Stimulated activated CD8-positive, alpha-beta memory T cell treated with anti-CD3 and anti-CD28 coated beads, Interleukin-15, amount 100 ng/mL, for 4 hours (primary cell): Measurements from ENCODE around the gene MTERF4.

ENCODE experiments used
- DNase-seq, 2 donors: peaks; one replicate each; pipeline ENCODE4 v3.0.0-alpha.2; 2020; ENCODE audit warnings: low read depth in 2 of 2

Gene MTERF4, protein sequence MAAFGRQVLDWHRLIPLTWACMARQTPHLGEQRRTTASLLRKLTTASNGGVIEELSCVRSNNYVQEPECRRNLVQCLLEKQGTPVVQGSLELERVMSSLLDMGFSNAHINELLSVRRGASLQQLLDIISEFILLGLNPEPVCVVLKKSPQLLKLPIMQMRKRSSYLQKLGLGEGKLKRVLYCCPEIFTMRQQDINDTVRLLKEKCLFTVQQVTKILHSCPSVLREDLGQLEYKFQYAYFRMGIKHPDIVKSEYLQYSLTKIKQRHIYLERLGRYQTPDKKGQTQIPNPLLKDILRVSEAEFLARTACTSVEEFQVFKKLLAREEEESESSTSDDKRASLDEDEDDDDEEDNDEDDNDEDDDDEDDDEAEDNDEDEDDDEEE

DNA sequence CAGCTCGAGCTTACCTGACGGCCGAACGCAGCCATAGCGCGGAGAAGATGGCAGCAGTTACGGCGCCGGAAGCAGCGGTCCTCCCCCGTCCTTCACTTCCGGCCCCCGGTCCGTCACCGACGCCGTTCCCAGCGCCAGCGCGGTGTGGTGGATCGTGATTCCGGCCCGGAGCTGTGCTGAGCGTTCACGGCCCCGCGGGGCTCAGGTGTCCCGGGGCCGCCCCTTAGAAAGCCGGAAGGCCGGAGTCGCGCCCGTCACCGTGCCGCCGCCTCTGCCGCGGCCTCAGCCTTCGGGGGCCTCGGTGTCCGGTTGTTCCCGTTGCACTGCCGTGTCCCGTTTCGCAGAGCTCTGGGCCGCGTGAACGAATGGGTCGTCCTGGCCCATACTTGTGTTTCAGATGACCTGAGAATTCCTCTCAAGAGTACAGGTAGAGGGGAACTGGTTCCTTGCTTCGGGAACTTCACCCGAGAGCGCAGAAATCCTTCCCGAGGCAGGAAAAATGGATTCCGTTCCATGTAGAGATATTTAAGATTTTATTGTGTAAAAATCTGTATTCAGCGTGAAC lies at the start of gene MTERF4:
Gene MTERF4, minus strand, starts transcription at position 49 of the 565 bp plus-strand sequence. Its CDS starts 14 bp downstream, at position 35.
- DNase-seq, result peak; percentile 73 to 74

DNA sequence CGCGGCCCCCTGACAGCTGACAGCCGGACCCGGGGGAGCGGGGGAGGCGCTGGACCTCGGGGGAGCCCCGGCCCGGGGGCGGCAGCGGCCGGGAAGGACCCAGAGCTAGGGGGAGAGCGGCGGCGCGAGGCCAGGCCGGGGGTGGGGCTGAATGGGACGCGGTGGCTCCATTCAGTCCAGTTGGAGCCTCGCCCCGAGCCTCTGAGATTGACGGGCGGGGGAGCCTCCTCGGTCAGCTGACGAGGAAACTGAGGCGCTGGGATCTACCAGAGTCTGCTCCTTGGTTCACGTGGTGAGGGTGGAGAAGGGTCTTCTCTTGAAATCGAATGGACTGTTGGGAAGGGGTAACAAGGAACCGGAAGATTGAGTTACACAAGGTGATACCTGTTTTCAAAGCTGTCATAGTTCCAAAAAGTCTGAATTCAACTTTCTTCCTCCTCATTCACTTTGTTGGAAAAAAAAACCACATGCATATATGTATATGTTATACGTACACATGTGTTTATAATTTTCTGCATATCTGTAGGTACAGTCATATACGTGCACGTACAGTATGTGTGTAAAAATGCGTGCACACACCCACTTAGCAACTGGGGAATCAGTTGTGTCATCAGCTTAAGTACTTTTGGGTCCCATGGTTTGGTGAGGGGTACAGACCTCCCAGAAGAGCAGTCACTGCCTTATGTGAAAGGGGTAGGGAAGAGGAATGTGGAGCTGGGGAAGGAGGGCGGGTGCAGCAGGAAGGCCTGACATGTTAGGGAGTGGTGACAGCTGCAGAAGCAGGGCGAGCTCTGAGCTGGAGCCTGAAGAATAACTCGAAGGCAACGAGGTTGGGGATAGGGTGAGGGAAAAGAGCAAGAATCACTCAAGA lies 48.8 kb upstream of the MTERF4 start:
- DNase-seq, result no peak

DNA sequence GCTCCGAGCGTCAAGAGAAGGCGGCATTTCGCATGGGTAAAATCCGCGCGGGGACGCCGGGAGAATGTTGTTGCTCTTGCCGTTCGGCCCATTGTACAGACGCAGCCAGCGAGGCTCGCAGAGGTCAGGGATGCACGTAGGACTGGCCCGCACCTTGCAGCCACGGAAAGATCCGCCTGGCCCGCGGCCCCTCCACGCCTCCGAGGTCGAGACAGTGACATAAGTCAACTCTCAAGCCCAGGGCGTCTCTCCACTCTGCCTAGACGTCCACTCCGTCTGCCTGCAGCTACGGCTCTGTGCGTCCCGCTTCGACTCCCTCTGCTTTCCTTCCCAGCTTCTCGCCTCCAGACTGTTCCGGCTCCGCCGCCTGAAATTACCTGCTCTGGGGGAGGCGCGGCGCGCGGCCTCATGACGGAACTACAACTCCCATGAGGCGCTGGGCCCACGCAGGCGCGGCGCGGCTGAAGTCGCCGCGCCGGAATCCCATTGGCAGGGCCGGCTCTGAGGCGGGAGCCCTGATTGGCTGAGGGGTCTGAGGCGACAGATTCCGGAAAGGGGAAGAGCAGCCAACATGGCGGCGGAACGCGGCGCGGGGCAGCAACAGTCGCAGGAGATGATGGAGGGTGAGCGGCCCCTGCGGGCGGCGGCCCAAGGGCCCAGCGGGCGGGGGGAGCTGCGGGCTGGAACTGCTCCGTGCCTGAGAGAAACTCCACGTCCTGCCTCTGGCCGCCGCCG lies 48.0 kb upstream of the MTERF4 start, which contains the start of gene PPP1R7:
Gene PPP1R7, plus strand, starts transcription at position 543 of the 735 bp plus-strand sequence. Its CDS starts 29 bp downstream, at position 572.
- peak; percentile 91 to 92 for DNase-seq

DNA sequence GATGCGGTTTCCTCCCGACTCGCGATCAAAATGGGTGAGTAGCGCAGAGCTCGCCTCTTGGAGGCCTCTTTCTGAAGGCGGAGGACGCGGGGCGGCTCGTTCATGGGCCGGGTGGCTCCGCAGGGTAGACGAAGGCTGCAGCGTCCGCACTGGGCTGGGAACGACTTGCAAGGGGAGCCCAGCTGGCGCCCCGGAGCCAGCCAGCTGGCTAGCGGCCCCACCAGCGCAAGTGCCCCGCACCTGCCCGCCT lies 47.5 kb upstream of the MTERF4 start:
- DNase-seq, result no peak

DNA sequence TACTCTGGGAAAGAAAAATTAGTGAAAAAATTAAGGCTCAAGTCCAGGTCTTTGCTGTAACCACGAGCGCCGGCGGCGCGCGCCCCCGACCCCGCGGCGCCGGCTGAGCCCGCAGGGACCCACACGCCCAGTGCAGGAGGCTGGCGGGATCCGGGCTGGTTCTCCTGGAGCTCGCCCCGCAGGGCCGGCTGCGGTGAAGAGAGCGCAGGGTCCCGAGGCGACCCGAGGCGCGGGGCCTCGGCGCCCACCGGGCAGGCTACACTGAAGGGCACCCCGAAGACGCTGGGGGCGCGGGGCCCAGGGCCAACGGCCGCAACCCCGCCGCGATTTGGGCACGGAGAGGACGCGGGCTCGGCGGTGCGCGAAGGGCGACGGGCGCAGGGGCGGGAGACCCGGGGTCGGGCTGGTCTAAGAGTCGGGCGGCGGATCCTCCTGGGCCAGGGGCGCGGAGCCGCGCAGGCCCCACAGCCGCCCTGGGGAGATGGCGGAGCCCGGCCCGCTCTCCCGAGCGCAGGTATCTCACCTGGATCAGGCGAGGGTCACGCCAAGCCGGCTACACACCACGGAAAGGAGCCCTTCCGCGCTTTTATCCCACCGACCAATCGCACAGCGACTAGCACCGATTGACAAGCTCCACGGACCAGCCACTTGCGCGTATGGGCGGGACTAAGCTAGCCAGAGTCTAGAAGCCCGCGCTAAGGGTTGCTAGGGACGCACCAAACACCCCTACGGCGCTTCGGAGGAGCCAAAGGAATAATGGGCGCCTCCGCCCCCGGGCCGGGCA lies 47.0 kb upstream of the MTERF4 start, which contains the start of gene PASK:
Gene PASK, minus strand, starts transcription at position 582 of the 784 bp plus-strand sequence. CDS start 6,440 bp downstream, outside the sequence.
- peak; percentile 74 to 89 for DNase-seq

DNA sequence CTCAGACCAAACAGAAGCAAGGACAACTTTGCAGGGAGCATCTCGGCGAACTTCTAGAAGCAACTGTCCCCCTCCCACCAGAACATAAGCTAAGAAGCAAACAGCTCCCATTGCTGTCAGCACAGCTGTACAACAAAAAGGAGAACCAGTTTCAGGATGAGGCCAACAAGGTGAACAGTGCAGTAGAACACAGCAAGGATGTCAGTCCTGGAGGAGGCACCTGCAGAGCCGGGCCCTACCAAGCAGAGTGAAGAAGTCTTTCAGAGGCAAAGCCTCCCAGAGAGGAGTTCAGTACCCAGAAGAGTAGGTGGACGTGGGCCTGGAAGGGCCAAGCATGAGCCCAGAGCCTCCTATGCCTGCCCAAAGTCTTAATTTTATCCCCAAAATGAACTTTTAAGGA lies 46.2 kb upstream of the MTERF4 start:
- DNase-seq, result no peak

DNA sequence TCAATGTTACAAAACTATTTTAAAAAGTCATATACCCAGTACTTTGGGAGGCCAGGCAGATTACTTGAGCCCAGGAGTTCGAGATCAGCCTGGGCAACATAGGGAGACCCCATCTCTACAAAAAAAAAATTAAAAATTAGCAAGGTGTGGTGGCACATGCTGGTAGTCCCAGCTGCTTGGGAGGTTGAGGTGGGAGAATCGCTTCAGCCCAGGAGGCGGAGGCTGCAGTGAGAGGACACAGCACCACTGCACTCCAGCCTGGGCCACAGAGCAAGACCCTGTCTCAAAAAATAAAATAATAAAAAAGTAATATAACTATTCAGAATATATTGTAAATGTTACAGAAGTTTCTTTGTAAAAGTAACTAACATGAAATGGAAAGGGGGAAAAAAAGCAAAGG lies 45.2 kb upstream of the MTERF4 start:
- DNase-seq, result no peak

DNA sequence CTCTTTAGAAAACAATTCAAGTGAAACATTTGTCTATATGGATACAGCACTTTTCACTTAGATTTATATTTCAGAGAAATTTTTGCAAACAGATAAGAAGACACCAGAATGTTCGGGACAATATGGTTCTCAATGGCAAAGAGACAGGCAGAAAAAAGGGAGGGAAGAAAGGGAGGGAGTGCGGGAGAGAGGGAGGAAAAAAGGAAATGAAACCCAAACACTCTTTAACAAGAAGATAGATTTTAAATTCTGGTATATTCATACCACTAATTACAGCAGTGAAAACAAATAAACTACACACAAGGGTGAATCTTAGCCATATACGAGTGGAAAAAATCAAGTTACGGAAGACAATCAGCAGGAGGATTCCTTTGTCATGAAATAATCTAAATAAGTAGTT lies 44.2 kb upstream of the MTERF4 start:
- no peak for DNase-seq

DNA sequence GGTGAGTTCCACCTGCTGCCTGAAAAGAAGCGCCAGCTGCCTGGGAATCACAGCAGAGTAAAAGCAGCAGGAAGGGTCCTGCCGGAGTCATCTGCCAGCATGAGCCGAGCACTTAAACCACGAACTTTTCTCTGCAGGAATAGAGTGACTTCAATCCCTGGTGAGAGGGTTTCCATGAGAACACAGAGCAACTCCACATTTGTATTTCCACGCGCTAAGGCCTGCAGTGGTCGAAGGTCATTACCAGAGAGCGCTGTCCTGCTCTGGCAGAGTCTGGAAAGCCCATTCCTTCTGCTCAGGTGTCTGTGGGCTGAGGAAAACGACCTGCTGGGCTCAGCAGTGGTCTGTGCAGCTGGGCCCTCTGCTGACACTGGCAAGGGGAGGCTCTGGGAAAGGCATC lies 40.5 kb upstream of the MTERF4 start:
- no peak for DNase-seq

DNA sequence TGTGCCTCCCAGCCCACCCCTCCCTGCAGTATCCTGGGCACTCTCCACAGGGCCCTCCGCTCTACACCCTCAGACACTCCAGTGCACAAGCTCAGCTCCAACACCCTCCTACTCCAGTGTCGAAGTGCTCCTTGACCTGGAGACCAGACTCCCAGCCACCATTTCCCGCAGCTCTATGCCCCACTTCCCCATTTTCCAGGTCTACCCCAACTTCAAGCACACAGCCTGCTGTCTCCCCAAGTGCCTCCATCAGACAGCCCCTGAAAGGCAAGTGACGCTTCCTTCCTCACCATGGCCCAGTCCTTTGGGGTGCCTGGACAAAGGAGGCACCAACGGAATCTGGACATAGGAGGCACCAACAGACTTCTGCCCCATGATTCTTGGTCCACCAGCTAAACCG lies 40.0 kb upstream of the MTERF4 start:
- DNase-seq, result no peak

DNA sequence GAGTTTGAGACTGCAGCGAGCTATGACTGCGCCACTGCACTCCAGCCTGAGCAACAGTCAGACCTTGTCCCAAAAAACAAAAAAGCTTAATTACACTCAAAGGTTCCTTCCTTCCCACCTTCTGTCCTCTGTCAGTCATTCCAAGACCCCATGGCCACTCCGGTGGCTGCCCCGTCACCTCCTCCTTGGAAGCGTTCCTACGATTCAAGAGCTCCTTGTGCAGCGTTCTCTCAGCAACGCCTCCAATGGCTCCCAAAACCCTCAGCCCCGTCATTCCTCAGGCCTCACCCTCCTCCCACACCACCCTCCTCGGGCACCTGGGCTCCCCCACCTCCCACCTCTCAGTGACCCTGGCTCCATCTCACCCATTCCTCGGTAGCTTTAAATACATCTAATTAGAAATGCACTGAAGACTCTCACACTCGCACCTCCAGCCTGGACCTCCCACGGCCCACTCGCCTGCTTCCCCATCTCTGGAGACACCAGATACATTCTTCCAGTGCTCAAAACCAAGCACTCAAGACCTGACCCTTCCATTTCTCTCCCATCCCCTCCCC lies 39.2 kb upstream of the MTERF4 start:
- no peak for DNase-seq

DNA sequence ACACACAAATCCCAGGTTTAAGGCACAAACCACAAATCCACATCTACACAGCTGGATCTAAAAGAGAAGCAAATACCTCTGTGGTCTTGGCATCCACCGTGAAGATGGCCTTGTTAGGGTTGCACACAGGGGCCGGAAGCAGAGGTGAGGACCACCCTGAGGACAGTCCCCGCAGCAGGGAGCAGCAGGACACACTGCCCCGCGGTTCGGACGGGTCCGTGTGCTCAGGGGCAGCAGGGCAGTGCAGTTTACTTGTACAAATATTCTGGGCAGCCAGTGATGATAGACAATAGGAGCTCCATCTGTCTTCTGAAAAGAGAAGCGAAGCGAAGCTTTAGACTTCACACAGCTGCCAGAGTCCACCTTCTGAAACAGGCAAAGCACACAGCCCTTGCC lies 38.4 kb upstream of the MTERF4 start:
- no peak for DNase-seq

DNA sequence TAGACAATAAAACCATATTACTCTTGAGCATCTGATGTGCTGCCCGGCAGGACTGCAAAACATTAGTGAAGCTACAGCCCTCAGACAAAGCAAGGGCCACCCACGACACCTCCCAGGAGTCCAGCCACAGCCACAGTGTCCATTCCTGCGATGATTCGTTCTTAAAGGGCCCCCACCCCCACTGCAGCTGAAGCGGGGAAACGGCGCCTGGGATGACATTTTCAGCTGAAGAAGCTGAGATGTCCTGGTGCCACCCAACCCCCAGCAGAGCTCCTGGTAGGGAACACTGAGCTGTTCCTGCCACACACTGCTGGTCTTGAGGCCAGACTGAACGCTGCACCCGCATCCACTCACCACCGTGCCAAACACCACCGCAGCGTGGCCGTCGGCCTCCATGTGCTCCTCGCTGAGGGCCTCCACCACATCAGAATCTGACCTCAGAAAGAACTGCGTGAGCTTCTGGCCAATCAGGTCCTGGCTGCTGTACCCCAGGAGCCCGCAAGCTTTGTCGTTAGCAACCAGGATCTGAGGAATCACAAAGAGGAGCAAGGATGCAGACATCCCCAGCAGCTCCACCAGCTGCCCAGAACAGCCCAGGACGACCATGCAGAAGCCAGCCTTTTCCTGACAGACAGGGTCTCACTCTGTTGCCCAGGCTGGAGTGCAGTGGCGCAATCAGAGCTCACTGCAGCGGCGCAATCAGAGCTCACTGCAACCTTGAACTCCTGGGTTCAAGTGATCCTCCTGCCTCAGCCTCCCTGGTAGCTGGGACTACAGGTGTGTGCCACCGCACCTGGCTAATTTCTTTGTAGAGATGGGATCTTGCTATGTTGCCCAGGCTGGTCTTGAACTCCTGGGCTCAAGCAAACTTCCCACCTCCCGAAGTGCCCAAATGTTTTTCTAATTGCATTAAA lies 37.7 kb upstream of the MTERF4 start:
- DNase-seq, result no peak

DNA sequence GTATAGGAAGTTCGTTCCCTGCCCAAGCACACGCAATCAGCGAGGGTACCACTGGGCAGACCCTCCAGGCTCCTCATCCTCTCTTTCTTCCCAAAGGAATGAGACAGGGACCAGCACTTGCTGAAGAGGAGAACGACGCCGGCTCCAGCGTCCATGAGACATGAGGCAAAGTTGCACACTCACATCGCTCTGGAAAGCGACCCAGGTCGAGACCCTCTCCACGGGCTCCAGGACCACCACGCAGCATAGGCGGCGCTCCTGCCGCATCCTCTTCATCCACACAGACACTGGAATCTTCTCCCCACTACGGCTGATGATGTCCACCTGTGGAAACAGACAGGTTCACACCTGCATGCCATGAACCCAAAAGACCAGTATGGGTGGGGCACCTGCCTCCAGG lies 36.4 kb upstream of the MTERF4 start:
- DNase-seq, result no peak

DNA sequence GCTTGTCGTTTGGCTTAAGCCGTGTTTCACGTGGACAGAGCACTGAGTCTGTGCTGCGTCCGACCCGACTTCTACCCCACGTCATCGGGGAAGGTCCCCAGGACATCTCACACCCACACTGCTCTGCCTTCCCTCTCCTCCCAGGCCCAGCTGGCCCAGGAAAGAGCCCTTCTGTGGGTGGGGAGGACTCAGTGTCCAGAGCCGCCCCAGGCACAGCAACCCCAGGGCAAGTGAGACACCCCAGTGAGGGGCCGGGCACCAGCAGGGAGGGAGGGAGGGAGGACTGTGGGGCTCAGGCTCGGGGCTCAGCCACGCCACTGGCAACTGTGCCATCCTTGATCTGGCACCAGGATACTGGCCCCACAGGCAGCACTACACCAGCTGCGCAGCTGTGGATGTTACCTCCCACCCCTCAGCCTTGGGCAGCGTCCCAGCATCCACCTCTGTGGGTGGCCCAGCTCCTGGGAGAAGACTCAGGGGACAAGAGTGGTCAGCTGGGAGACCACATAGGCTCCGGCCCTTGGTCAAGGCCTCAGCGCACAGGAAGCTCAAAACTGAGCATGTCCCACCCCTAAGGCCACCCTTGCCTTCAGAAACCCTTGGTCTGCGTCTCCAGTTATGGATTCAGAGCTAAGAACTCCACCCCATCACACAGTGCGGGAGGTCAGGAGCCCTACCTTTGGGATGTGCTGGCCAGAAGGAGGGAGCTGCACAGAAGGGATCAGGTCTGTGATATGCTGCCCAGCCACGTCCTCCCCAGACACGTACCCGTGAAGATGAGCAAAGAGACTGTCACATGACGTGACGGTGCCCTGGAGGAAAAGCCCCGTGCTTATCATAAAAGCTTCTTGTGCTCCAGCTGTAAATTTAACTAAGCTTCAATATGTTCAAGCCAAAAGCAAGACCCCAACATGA lies 35.4 kb upstream of the MTERF4 start:
- no peak for DNase-seq

DNA sequence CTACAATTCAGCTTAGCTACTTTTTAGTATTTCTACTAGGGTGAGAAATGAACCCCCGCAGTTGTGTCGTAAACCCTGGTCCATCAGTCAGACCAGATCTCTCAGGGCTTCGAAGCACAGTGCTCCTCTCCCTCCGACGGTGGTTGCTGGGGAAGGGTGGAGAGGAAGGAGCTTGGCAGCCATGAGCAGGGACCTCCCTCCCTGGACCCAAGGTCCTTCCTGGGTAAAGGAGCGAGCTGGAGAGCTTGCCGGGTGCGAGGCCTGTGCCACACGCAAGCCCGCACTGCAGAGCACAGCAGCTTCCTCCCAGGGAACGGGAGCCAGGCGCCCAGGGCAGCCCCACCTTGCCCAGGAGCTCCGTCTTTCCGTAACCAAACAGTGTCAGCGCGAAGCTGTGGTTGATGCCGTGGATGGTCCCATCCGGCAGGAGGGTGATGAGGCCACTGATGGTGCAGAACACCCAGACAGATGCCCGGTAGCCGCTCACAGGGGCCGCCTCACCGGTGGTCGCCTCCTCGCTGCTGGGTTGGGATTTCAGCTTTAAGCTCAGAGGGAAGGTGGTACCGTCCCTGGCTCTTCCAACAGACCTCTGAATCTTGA lies 34.7 kb upstream of the MTERF4 start:
- no peak for DNase-seq

DNA sequence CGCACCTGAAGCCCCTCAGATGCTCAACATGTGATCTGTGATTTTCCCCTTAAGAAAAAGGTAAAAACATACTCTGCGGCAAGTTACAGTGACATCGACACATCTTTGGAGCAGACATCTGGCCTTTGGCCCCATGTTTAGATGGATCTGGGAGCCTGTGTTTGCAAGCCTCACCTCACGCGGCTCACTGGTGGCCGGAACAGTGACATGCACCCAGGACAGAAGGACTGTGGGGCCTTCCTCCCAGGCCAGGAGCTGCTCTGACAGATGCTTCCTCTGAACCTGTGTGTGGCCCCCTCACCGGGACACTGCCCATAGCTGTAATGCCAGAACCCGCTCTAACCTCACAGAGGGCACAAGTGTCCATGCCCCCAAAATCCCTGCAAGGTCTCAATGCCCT lies 34.1 kb upstream of the MTERF4 start:
- DNase-seq, result no peak

DNA sequence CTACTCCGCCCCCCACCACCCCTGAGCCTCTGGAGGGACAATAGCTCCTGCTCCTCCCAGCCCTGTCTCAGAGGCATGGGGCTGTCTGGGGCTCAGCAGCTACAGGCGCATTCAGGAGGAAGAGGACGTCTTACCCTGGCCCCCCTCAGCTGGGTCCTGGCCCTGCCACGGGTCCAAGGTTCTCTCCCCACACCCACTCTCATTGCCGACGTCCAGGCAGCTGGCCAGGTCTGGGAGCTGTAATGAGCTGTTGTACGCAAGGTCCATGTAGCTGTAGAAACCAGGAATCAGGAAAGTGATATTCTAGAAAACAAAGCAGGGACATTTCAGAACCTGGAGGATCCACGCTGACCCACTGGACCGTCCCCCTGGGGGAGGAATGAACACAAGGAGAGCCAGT lies 33.6 kb upstream of the MTERF4 start:
- DNase-seq, result no peak
